KMS-11 (cell line): ENCODE measurements around the gene TMEM126A.
"Not testable (repeated sequence)": the region's sequence is repeated elsewhere in the genome, so short reads cannot be mapped to it uniquely, and the experiment has no call there.

Experiments
- H2AFZ ChIP-seq: fragments of 200-600 bp; sonication (generic); 2 replicates; pipeline ENCODE4 v1.6.1; 2016; ENCODE audit warnings: antibody characterized with exemption, mixed run types, low read depth
- H3K27ac ChIP-seq: fragments of 200-600 bp; sonication (generic); 2 replicates; pipeline ENCODE4 v1.6.1; 2016; ENCODE audit warnings: mild to moderate bottlenecking, mixed run types
- H3K27me3 ChIP-seq: fragments of 200-600 bp; sonication (generic); 2 replicates; pipeline ENCODE4 v1.6.1; 2017; ENCODE audit warnings: mild to moderate bottlenecking, low read depth, mixed run types, moderate library complexity; ENCODE audit not compliant: insufficient read depth
- H3K36me3 ChIP-seq: fragments of 200-600 bp; sonication (generic); 2 replicates; pipeline ENCODE4 v1.6.1; 2017; ENCODE audit warnings: mild to moderate bottlenecking, mixed run types; ENCODE audit not compliant: insufficient read depth
- H3K4me1 ChIP-seq: fragments of 200-600 bp; sonication (generic); 2 replicates; pipeline ENCODE4 v1.6.1; 2016; ENCODE audit warnings: mild to moderate bottlenecking, low read depth, mixed run types; ENCODE audit not compliant: poor library complexity, severe bottlenecking
- H3K4me2 ChIP-seq: fragments of 200-600 bp; sonication (generic); 2 replicates; pipeline ENCODE4 v1.7.0; 2016; ENCODE audit warnings: mild to moderate bottlenecking, mixed run types
- H3K4me3 ChIP-seq: fragments of 200-600 bp; sonication (generic); IDR thresholded peaks from 2 replicates; pipeline ENCODE4 v1.6.1; 2017; ENCODE audit warnings: low read depth, low read length, mixed read lengths; ENCODE audit not compliant: insufficient read depth
- H3K79me2 ChIP-seq: fragments of 200-600 bp; sonication (generic); 2 replicates; pipeline ENCODE4 v1.6.1; 2016; ENCODE audit warnings: low read depth, mixed run types; ENCODE audit not compliant: insufficient read depth
- H3K9ac ChIP-seq: fragments of 200-600 bp; sonication (generic); 2 replicates; pipeline ENCODE4 v1.6.1; 2016; ENCODE audit warnings: mild to moderate bottlenecking, mixed run types
- H4K20me1 ChIP-seq: fragments of 200-600 bp; sonication (generic); 2 replicates; pipeline ENCODE4 v1.6.1; 2016; ENCODE audit warnings: mild to moderate bottlenecking, mixed run types; ENCODE audit not compliant: insufficient read depth
- TF ChIP-seq, protein P1 (sequence below): fragments of 200-600 bp; sonication (generic); conservative IDR thresholded peaks from 2 replicates; pipeline ENCODE4 v1.6.1; 2017; ENCODE audit warnings: low read depth, mild to moderate bottlenecking, antibody characterized with exemption, low read length, moderate library complexity, mixed read lengths

TMEM126A gene

DNA sequence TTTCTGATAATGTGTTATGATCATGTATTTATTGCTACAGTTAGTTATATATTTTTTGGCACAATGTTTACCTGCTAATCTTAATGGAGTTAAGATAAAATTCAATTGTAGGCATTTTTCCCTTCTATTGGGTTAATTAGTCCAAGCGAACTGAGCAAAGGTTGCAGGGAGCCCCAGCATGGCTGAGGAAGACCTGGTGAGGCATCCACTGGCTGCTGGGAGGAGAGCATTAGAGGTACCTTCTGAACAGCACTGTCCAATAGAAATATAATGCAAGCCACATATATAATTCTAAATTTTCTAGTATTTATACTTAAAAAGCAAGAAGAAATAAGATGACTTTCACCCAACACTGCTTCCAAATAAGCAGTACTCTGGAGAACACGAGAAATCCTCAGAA lies 689 bp upstream of the TMEM126A start:
- H4K20me1 ChIP-seq: no peaks in the 10 kb centered on the region
- H3K27me3 ChIP-seq: no peaks in the 10 kb centered on the region
- H2AFZ ChIP-seq: peak overlapping the region; percentile 65
- H3K36me3 ChIP-seq: no peaks in the 10 kb centered on the region
- H3K4me2 ChIP-seq: peak overlapping the region; percentile 84
- peak overlapping the region; percentile 61; the same call in 1 of the 2 replicates for H3K9ac ChIP-seq
- H3K4me1 ChIP-seq: peaks cover 29% of the 10 kb centered on the region
- peak overlapping the region; percentile 66 for H3K27ac ChIP-seq
- peaks cover 23% of the 10 kb centered on the region for H3K79me2 ChIP-seq
- no peak overlapping the region for H3K4me3 ChIP-seq
- TF ChIP-seq, protein P1, sequence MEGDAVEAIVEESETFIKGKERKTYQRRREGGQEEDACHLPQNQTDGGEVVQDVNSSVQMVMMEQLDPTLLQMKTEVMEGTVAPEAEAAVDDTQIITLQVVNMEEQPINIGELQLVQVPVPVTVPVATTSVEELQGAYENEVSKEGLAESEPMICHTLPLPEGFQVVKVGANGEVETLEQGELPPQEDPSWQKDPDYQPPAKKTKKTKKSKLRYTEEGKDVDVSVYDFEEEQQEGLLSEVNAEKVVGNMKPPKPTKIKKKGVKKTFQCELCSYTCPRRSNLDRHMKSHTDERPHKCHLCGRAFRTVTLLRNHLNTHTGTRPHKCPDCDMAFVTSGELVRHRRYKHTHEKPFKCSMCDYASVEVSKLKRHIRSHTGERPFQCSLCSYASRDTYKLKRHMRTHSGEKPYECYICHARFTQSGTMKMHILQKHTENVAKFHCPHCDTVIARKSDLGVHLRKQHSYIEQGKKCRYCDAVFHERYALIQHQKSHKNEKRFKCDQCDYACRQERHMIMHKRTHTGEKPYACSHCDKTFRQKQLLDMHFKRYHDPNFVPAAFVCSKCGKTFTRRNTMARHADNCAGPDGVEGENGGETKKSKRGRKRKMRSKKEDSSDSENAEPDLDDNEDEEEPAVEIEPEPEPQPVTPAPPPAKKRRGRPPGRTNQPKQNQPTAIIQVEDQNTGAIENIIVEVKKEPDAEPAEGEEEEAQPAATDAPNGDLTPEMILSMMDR: no peak

DNA sequence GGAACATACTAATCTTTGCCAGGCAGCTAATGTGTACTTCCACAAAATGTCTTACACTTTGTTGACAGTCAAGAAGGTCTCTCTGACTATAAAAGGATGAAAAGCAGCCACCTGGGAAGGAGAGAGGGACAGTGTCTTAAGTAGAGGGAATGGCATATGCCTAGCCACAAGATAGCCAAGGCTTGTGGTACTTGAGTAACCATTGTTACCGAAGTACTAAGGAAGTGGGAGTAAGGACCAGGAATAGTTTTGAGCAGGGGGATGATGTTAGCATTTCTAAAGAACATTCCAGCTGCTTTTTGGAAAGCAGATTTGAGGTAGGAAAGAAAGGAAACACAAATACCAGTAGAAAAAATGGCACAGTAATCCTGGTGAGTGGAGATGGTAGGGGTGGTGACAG lies 3.4 kb downstream of the TMEM126A start:
- peaks cover 23% of the 10 kb centered on the region for H3K79me2 ChIP-seq
- no peak overlapping the region for H3K27ac ChIP-seq
- no peaks in the 10 kb centered on the region for H3K36me3 ChIP-seq
- no peaks in the 10 kb centered on the region for H4K20me1 ChIP-seq
- peaks cover 29% of the 10 kb centered on the region for H3K4me1 ChIP-seq
- H3K4me2 ChIP-seq: no peak overlapping the region
- no peak overlapping the region for H2AFZ ChIP-seq
- H3K27me3 ChIP-seq: no peaks in the 10 kb centered on the region
- H3K9ac ChIP-seq: no peak overlapping the region
- no peak overlapping the region for H3K4me3 ChIP-seq
- TF ChIP-seq, protein P1: no peak

DNA sequence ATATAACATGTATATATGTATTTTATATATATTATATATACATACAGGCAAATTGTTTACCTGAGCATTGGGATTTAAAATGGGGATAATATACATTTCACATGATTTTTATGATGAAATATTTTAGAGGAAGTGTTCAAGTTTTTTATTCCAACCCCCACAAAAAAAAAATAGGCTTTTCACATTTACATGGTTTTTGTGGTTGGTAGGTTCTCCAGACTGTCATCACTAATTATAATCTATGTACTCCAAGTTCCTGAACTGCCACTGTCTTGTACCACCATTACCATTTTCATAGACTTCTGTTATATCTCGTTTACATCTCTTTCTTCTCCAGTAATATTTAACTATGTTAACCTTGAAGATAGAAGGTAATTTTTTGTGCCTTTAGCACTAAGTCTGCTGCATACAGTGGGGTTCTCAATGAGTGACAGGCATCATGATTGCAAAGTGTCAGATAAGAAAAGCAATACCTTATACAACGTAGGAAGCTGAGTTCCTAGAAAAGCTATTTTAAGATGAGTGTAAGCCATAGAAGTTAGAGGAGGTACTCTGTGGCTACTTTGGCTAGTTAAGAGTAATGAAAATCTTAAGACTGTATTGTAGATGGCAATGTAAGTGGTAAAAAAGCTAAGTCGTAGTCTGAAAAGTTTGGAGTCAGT lies 5.2 kb downstream of the TMEM126A start:
- Histone ChIP-seq H3K4me2 (no peak overlapping the region), H3K27ac (no peak overlapping the region), H3K79me2 (peaks cover 39% of the 10 kb centered on the region), H3K27me3 (no peaks in the 10 kb centered on the region), H2AFZ (no peak overlapping the region), H3K4me3 (no peak overlapping the region), H3K4me1 (peaks cover 22% of the 10 kb centered on the region), H3K9ac (no peak overlapping the region), H3K36me3 (peaks cover under 1% of the 10 kb centered on the region; the same call in 1 of the 2 replicates), H4K20me1 (peaks cover 2% of the 10 kb centered on the region; the same call in 1 of the 2 replicates)
- TF ChIP-seq, protein P1: no peak

DNA sequence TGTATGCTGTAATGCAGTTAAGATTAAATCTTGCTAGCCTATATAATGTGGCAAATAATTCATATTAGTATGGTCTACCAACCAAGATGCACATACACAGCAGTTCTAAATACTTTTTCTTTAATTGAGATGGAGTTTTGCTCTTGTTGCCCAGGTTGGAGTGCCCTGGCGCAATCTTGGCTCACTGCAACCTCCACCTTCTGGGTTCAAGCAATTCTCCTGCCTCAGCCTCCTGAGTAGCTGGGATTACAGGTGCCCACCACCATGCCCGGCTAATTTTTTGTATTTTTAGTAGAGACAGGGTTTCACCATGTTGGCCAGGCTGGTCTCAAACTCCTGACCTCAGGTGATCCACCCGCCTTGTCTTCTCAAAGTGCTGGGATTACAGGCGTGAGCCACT lies 6.6 kb downstream of the TMEM126A start:
- H3K27me3 ChIP-seq, H2AFZ ChIP-seq, H3K27ac ChIP-seq, H3K9ac ChIP-seq, H3K4me2 ChIP-seq, H3K36me3 ChIP-seq, H4K20me1 ChIP-seq, H3K4me3 ChIP-seq: not testable (repeated sequence)
- Histone ChIP-seq H3K4me1 (peaks cover 19% of the 10 kb centered on the region), H3K79me2 (peaks cover 40% of the 10 kb centered on the region)

DNA sequence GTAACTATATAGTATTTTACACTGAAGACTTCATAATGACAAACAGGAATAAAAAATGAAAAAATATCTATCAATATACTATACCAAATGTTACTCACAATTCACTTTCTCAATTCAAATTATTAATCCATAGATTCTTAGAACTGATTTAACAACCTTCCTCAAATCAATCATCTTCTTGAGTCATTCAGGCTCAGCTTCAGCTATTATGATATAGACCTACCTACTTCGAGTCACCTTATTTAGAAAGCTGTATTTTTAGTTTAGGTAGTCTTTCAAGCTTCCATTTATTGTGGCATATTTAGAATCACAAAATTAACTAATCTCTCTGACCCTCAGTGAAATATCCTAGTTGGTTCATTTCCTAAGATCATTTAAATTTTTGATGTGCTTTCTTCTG lies 9.0 kb downstream of the TMEM126A start:
- no peaks in the 10 kb centered on the region for H3K27me3 ChIP-seq
- peaks cover 30% of the 10 kb centered on the region for H3K4me1 ChIP-seq
- H3K4me2 ChIP-seq: no peak overlapping the region
- TF ChIP-seq, protein P1: no peak
- H3K79me2 ChIP-seq: peaks cover 54% of the 10 kb centered on the region
- no peak overlapping the region for H2AFZ ChIP-seq
- H3K36me3 ChIP-seq: peaks cover 11% of the 10 kb centered on the region; the same call in 1 of the 2 replicates
- H4K20me1 ChIP-seq: peaks cover 13% of the 10 kb centered on the region
- no peak overlapping the region for H3K9ac ChIP-seq
- H3K27ac ChIP-seq: no peak overlapping the region
- H3K4me3 ChIP-seq: no peak overlapping the region
